ENCODE results near the gene ECM2. TPM values are rescaled to one million over a fixed set of nuclear protein-coding genes. Genes with fewer than 3 reads are reported as not detected.

Gene ECM2
- total and polyA plus RNA-seq, 2 of the 8 experiments (the other 6 are each of a cell fraction or from before 2014, with no cell fraction given): not detected

- H2AFZ ChIP-seq (ENCODE audit: low read length): no peak within 1 kb of the TSS
- H3K14ac ChIP-seq (ENCODE audit: insufficient read length): no peak within 1 kb of the TSS
- H3K9ac ChIP-seq (replicated peaks in 1 of 4; ENCODE audit: extremely low read depth in 1 of 4, low read depth in 3 of 4, low read length in 3 of 4): no peak within 1 kb of the TSS
- no peak within 1 kb of the TSS for H3K23ac ChIP-seq (ENCODE audit: insufficient read length)
- ChIA-PET POLR2A (ENCODE audit: partially characterized antibody) (no interaction called here), CTCF (ENCODE audit: partially characterized antibody) (interaction anchor here (0.7 to 1.3 kb wide), 2 partner anchors 20 to 57 kb away, joined by 5 to 7 read pairs; no protein-coding TSS in a partner anchor)
- H3K4me3 ChIP-seq (ENCODE audit: extremely low read depth in 1 of 4, insufficient read depth in 2 of 4, low read depth in 3 of 4, low read length in 4 of 4): no peak within 1 kb of the TSS
- no peaks in the 10 kb centered on the region for H4K20me1 ChIP-seq (replicated peaks in 1 of 2; ENCODE audit: control insufficient read depth in 1 of 2, insufficient read depth in 2 of 2, low read length in 2 of 2)
- H3K18ac ChIP-seq (ENCODE audit: extremely low read depth, low read length): no peak within 1 kb of the TSS
- H3K4me1 ChIP-seq (replicated peaks in 1 of 4; ENCODE audit: control insufficient read depth in 3 of 4, insufficient read depth in 4 of 4, low read length in 3 of 4): peaks cover 0 to 7% (median 2%) of the 10 kb centered on the region in 4 experiments; a peak in 3 of 7 replicates
- H3K79me1 ChIP-seq (ENCODE audit: low read depth, low read length): no peaks in the 10 kb centered on the region; the same call in 1 of the 2 replicates
- H2BK120ac ChIP-seq (replicated peaks; ENCODE audit: low read depth, low read length): no peak within 1 kb of the TSS
- H2BK15ac ChIP-seq (ENCODE audit: low read length): no peak within 1 kb of the TSS
- H3K56ac ChIP-seq (replicated peaks; ENCODE audit: insufficient read length, low read depth, low read length): no peak within 1 kb of the TSS
- H4K91ac ChIP-seq (replicated peaks; ENCODE audit: insufficient read length, low read length): no peak within 1 kb of the TSS
- FAIRE-seq: no peak
- H2AK5ac ChIP-seq (ENCODE audit: low read depth, low read length): no peak within 1 kb of the TSS
- no peak within 1 kb of the TSS for H4K8ac ChIP-seq (ENCODE audit: extremely low read depth, insufficient read depth, low read length)
- WGBS, 2 experiments (ENCODE audit: extremely low coverage in 1 of 2, insufficient coverage in 1 of 2, insufficient read length in 1 of 2, insufficient replicate concordance in 2 of 2, low coverage in 1 of 2, low lambda C conversion rate in 2 of 2, missing lambda C conversion rate in 1 of 2): 94% methylated on average over 3 of the region's 3 CpGs; no CpG with 5 or more reads in 1 of the 2 experiments
- H2BK20ac ChIP-seq (ENCODE audit: low read length): no peak within 1 kb of the TSS
- no peak within 1 kb of the TSS for H3K4ac ChIP-seq (replicated peaks; ENCODE audit: insufficient read length, low read depth, low read length)
- no peak within 1 kb of the TSS for H2BK5ac ChIP-seq (ENCODE audit: low read depth, low read length)
- H3K9me3 ChIP-seq (ENCODE audit: insufficient read depth in 2 of 2, low read depth in 1 of 2, low read length in 1 of 2): no peaks in the 10 kb centered on the region
- H3K27ac ChIP-seq (ENCODE audit: low read depth, low read length): no peak within 1 kb of the TSS
- no peaks in the 10 kb centered on the region for H3K79me2 ChIP-seq (ENCODE audit: control insufficient read depth in 1 of 2, insufficient read depth in 2 of 2, low read length in 2 of 2)
- no peaks in the 10 kb centered on the region for H3K36me3 ChIP-seq (ENCODE audit: control insufficient read depth in 2 of 4, insufficient read depth in 4 of 4, low read length in 3 of 4)
- no peak within 1 kb of the TSS for H3K4me2 ChIP-seq (ENCODE audit: insufficient read depth in 1 of 2, low read depth in 2 of 2, low read length in 2 of 2)
- no peaks in the 10 kb centered on the region for H3K23me2 ChIP-seq (ENCODE audit: low read depth, low read length)
- DNase-seq (ENCODE audit: low read depth in 1 of 2, low spot score in 2 of 2): no peak
- TF ChIP-seq ASH2L (IDR thresholded peaks at IDR 0.05; ENCODE audit: low read length) (no peak), TAF1 (IDR thresholded peaks at IDR 0.05; ENCODE audit: low read depth, low read length) (no peak), SP1 (IDR thresholded peaks at IDR 0.05; ENCODE audit: low read depth, low read length) (no peak), SP4 (IDR thresholded peaks at IDR 0.05; ENCODE audit: low read length) (no peak), KDM5A (IDR thresholded peaks at IDR 0.05; ENCODE audit: low read length) (no peak), GTF2F1 (IDR thresholded peaks at IDR 0.05; ENCODE audit: borderline replicate concordance, low read depth, low read length) (no peak), TAF7 (optimal IDR thresholded peaks at IDR 0.05; ENCODE audit: borderline replicate concordance, low read depth, low read length) (no peak), BCL11A (IDR thresholded peaks at IDR 0.05; ENCODE audit: low read depth in 2 of 2, low read length in 2 of 2) (no peak), PHF8 (conservative IDR thresholded peaks at IDR 0.05; ENCODE audit: low read depth, low read length) (no peak), CTCF (IDR thresholded peaks at IDR 0.05; ENCODE audit: control extremely low read depth in 1 of 3, insufficient read depth in 1 of 3, low read depth in 1 of 3, low read length in 3 of 3) (no peak), EZH2 (IDR thresholded peaks at IDR 0.05; ENCODE audit: low read depth, low read length, severe bottlenecking) (no peak), SIX5 (IDR thresholded peaks at IDR 0.05; ENCODE audit: low read depth, low read length) (no peak)
- no peak within 1 kb of the TSS for H4K5ac ChIP-seq (ENCODE audit: insufficient read length, low read depth, low read length)
- H2BK12ac ChIP-seq (ENCODE audit: low read depth, low read length): no peak within 1 kb of the TSS
- H3K27me3 ChIP-seq (replicated peaks in 1 of 4; ENCODE audit: control insufficient read depth in 3 of 4, extremely low read depth in 1 of 4, insufficient read depth in 3 of 4, low read length in 3 of 4): no peaks in the 10 kb centered on the region
Measured at GRCh38 chr9:92482329-92482728, 53.5 kb downstream of the ECM2 start, which contains the start of gene ASPN. TSS of gene ASPN (minus strand) at chr9:92482506.
